Activated naive CD8-positive, alpha-beta T cell treated with anti-CD3 and anti-CD28 coated beads, Interleukin-2, amount 50 U/mL, for 16 hours (primary cell): ENCODE measurements around the gene SH3BP5L.
A peak's percentile ranks its signal among the peaks of the same experiment; 100 is the strongest.
"Not testable (repeated sequence)": the region's sequence is repeated elsewhere in the genome, so short reads cannot be mapped to it uniquely, and the experiment has no call there.

ENCODE experiments used
- DNase-seq: peaks from one replicate; pipeline ENCODE4 v3.0.0-alpha.2; 2020; ENCODE audit warnings: low read depth, low spot score

The SH3BP5L gene

DNA sequence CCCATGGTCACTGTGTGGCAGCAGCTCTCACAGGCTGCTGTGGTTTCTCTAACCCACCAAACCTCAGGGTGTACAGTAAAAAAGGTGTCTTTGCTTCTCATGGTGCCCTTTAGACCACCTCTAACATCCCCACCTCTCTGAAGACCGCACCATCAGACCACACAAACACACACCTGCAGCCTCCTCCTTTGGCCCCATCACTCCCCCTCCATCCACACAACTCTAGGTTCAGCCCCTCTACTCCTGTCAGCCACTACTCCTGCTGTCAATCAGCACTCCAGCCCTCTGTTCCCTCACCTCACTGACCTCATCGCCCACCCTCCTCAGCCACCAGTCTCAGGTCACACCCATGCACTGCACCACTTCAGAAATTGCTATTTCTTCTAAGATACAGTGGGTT, 25.7 kb upstream of the SH3BP5L start:
- no peak for DNase-seq

DNA sequence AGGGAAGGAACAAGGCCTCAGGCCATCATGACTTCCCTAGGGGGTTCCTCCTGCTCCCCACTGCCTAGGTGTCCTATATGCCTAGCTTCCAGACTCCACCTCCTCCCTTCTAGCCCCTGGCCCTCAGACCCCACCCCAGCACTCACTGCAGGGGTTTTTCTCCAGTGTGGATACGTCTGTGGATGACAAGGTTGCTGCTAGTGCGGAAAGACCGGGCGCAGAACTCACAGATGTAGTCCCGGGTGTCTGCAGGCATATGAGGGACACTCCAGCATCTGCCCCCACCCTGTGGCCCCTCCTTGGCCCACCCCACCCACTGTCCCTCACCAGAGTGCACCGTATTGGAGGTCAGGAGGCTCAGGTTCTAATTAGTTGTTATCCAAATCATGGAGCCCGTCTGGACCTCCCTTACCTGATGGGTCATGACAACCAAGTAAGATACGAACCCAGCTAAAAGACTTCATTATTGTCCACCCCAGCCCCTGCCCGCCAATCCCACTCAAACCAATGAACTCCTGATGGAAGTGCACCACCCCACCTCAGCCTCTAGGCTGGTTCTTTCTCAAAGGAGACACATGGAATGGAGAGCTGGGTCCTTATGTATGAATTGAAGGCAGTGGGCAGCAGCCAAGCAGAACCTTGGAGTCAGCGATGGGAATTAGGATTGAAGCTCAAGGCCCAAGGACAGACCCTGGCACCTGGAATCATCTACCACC, 25.0 kb upstream of the SH3BP5L start:
- no peak for DNase-seq

DNA sequence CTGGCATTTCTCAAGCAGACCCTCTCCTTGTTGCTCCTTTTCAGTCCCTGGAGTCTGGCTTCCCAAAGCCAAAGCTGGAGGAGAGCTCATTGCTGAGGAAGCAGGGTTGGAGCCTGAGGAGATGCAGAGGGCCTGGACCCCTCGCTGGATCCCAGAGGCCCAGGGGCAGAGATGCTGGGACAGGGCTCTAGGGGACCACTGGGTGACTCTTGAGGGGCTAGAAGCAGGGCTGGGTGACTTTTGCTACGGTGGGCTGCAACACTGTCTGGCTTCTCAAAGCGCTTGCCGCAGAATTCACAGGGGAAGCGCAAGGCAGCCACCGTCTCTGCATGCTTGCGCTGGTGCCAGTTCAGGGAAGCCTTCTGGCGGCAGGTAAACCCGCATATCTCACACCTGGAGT, 24.4 kb upstream of the SH3BP5L start:
- no peak for DNase-seq

DNA sequence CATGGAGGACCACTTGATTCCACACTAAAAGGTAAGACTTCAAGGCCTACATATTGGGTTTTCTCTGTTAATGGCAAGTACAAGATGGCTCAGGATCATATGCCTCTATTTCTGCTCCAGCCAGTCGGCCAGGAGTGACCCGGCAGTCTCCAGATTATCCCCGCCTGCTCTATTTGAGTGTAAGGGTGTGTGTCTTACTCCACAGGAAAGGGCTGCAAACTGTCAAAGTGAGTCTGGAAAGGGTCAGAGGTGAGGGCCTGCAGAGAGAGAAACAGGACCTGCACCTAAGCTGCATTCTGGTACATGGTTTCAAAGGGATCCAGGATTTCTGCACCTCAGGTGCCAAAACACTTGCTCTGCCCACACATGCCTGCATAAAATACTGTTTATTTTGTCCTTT, 23.9 kb upstream of the SH3BP5L start:
- DNase-seq = no peak

DNA sequence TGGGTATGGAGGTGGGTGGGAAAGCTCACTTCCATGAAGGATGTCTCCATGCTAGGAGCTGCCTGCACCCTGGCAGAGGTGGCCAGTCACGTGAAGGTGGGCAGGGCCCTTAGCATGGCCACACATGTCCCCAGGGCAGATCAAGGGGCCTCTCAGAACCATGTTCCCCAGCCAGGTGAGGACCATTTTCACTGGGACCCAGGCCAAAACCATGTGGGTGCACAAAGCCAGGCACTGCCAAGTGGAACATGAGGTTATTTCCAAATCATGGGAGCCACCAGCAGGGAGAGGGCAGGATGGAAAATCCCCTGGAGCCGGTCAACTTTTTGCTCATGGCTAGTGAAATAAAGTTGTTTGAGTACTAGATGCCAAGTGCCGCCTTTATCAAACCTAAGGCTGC, 23.4 kb upstream of the SH3BP5L start:
- DNase-seq = no peak

DNA sequence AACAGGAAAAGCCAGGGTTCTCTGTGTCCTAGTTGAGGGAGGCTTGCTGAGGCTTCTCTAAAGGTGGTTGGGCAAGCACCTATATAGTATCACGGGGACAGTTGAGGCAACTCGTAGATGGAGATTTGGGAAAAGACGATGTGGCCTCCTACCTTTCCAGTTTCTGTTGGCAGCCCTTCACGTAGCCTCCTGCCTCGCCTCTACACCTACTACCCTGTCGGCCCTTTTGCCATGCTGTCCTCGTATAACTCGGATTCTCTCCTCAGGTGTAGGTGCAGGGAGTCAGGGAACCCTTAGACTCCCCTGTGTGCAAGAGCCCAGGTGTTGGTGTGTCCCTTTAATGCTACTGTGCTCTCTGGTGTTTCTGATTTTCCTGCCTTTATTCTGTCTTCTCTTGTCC, 22.9 kb upstream of the SH3BP5L start:
- no peak for DNase-seq

DNA sequence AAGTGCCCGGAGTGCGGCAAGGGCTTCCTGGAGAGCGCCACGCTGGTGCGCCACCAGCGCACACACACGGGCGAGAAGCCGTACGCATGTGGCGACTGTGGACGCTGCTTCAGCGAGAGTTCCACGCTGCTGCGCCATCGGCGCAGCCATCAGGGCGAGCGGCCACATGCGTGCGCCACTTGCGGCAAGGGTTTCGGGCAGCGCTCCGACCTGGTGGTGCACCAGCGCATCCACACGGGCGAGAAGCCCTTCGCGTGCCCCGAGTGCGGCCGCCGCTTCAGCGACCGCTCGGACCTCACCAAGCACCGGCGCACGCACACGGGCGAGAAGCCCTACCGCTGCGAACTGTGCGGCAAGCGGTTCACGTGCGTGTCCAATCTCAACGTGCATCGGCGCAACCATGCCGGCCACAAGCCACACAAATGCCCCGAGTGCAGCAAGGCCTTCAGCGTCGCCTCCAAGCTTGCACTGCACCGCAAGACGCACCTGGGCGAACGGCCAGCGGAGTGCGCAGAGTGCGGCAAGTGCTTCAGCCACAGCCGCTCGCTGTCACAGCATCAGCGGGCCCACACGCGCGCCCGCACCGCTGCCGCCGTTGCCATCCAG, 22.3 kb upstream of the SH3BP5L start:
- DNase-seq = no peak

DNA sequence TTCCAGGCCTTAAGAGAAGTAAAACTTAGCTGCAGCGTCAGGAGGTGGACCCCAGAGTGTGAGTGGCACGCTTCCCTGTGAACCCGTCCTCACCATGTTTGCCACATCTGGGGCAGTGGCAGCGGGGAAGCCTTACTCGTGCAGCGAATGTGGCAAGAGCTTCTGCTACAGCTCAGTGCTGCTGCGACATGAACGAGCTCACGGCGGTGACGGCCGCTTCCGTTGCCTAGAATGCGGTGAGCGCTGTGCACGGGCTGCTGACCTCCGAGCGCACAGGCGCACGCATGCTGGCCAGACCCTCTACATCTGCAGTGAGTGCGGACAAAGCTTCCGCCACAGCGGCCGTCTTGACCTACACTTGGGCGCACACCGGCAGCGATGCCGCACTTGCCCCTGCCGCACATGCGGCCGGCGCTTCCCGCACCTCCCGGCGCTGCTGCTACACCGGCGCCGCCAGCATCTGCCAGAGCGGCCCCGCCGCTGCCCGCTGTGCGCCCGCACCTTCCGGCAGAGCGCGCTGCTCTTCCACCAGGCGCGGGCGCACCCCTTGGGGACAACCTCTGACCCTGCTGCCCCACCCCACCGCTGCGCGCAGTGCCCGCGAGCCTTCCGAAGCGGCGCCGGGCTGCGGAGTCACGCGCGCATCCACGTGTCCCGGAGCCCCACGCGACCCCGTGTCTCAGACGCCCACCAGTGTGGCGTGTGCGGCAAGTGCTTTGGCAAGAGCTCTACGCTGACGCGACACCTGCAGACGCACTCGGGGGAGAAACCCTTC, 21.7 kb upstream of the SH3BP5L start:
- no peak for DNase-seq

DNA sequence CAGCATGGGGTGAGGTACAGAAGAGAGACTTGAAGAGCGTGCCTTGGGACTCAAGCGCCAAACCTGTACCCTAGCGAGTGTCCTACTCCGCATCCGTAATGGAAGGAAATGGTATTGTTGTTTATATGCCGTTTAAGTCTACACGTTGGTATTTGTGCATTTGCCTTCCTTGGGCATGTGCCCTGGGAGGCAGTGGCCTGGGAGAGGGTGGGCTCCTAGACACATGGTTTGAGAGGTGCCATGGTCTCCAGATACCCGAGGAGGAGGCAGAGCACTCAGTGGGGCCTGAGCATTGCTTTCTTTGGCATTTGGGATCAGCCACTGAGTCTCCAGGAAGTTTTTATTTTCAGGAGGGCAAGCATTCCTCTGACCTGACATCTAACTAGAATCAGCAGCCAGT, 18.8 kb upstream of the SH3BP5L start:
- no peak for DNase-seq

DNA sequence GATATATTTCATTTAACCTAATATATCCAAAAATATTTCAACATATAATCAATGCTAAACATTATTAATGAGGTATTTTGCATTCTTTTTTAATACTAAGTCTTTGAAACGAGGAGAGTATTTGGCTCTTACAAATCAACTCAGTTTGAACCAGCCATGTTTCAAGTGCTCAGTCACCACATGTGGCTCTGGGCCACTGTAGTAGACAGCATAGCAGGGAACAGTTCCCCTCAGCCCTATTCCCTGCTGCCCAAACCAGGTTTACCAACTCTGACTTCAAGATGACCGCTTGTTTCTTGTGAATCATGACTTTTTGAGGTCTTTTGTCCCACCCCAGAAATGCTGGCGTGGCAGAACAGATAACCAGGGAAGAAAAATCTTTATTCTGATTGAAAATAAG, 18.0 kb upstream of the SH3BP5L start:
- DNase-seq = no peak

DNA sequence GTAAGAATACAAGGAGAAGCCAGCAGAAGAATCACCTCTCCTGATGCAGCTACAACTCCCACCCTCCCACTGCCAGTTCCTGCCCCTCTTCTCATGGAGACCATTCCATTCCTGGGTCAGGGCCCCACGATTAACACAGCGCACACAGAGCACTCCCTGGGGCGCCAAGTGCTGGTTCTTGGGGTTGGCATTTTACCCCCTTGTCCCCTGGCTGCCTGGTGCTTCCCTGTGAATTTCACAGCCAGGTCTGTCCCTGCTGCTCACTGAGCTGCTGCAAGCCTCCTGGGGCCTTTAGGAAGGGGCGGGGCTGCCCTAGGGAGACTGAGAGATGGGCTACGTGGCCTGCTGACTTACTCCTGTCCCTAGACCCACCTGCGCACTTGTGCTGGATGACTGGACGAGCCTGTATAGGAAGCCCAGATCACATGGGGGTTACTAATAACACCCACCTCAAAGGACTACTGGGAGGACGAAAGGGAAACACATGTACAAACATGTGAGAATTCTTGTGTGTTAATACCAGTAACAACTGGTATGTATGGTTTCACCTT, 17.1 kb upstream of the SH3BP5L start:
- no peak for DNase-seq

DNA sequence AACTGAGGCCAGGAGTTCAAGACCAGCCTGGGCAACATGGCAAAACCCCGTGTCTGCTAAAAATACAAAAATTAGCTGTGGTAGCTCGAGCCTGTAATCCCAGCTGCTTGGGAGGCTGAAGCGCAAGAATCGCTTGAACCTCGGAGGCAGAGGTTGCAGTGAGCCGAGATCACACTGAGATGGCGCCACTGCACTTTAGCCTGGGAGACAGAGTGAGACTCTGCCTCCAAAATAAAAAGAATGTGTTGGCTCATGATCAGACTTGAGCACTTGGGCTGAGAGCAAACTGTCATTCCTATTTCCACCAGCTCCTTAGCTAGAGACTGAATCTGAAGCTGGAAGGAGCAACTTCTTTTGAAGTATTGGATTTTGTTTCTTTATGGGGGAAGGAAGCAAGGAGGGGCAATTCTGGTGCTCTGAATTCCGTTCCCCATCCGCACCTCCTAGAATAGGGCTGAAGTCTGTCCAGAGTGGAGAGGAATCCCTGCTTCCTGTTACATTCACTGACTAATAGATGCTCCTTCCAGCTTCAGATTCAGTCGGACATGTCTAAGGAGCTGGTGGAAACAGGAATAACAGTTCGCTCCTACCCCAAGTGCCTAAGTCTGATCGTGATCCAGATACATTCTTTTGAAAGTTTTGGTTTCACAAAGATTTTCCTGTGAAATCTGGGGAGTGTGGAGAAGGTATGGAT, 16.1 kb upstream of the SH3BP5L start:
- no peak for DNase-seq

DNA sequence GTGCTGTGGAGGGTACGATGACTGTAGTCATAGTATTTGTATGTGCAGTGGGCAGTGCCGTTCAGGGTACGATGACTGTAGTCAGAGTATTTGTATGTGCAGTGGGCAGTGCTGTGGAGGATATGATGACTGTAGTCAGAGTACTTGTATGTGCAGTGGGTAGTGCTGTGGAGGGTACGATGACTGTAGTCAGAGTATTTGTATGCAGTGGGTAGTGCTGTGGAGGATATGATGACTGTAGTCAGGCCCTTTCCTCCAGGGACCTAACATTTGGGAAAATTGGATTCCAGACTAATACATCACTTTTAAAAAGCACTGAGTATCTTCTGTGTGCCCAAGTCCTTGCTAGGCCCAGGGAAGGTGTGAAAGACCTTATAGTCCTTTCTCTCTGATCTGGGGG, 15.2 kb upstream of the SH3BP5L start:
- no peak for DNase-seq

DNA sequence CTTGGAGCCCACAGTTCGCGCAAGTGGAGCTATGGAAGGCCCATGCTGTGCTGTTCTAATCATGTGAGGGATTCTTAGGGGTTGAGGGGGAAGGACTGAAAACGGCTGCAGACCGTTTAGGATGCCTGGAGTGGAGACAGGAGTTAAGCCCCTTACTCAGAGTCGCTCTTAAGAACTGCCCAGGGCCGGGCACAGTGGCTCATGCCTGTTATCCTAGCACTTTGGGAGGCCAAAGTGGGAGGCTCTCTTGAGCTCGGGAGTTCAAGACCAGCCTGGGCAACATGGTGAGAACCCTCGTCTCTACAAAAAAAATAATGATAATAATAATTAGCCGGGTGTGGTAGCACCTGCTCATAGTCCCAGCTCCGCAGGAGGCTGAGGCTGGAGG, 13.4 kb upstream of the SH3BP5L start:
- DNase-seq = no peak

DNA sequence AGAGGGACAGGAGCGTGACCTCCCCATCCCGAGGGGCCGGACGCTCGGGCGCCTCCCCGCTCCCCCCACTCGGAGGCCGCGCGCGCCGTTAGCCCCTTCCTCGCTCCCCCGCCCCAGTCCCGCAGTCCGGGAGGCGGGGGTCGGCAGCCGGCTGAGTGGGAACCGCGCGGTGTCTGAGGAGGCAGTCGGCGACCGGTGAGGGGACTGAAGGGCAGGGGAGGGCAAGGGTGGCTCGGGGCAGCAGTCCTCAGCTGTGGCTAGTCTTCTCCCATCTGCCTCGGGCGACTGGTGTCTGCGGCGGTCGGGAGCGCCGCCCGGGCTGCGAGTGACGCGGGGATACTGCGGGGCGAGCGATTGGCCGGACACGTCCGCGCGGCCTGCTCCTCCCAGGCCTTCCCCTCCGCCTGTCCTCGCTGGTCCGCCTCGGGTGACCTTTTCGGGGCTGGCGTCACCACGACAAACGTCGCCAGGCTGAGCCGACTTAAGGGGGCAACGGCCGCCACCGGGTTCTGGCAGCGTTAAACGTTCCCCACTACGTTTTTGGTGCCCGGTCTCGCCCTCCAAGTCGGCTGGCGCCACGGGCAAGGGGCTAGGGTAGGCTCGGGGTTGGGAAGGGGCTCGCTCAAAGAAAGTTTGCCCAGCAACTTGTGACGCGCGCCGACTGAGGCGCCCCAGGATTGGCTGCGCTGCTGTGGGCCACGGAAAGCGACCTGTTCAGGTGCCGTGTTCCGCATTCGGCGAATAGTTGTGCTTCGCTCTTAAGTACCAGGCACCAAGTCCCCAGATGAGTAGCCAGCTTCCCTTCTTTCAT, 12.8 kb upstream of the SH3BP5L start:
- DNase-seq = peak; percentile 59

DNA sequence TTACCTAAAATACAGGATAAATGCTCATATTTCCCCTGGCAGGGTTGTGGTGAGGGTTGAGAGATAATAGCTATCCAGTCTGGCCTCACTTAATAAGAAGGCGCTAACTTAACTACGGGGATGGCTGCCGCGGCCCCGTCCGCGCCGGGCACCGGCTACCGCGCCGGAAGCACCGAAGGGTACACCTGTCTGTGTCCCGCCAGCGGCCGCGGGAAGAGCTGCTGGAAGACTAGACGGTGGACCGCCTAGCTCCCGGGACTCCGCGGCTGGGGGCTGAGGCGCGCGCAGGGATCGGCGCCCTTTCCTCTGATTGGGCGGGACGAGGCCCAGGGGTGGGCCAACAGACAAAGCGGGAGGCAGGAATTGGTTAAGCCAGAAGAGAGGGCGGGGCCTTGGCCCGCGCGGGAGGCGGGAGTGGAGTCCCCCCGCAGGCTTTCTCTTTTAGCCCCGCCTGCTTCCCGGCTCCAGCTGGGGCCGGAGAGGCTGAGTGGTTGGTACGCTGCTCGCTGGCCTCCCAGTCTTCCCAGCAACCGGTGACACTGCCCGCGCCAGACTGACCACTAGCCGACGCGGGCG, 12.2 kb upstream of the SH3BP5L start, which contains the start of gene ZNF672:
Gene ZNF672, plus strand, starts transcription at position 444 of the 576 bp plus-strand sequence. CDS start 9,051 bp downstream, outside the sequence.
- peak; percentile 88 for DNase-seq

DNA sequence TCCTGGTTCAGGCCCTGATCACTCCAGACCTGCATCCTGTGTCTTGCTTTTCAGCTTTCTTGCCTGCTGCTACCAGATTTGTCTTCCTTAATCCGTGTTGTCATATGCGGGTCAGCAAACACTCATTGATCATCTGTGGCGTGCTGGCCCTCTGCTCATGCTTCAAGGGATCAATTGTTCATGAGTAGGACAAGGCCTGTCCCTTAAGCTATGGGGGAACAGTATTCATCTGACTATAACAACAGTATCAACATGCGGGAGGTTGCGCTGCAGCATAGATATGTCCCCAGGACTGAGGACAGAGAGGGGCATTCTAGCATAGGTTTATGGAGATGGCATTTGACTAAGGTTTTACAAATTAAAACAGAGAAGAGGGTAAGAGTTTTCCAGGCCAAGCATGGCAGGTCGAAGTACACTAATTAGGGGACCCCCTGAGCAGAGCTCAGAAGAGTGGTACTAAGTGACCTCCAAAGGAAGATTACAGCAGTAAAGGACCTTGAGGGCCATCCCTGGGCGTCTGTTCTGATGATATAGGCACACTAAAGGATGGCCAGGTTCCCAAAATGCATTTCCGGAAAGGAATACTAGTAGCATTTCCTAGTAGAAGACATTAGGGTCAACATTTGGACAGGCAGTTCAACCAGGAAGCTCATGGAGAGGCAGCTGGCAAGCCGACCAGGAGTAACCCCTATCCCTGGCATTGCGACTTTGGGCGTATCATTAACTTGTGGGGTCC, 11.5 kb upstream of the SH3BP5L start:
- no peak for DNase-seq

DNA sequence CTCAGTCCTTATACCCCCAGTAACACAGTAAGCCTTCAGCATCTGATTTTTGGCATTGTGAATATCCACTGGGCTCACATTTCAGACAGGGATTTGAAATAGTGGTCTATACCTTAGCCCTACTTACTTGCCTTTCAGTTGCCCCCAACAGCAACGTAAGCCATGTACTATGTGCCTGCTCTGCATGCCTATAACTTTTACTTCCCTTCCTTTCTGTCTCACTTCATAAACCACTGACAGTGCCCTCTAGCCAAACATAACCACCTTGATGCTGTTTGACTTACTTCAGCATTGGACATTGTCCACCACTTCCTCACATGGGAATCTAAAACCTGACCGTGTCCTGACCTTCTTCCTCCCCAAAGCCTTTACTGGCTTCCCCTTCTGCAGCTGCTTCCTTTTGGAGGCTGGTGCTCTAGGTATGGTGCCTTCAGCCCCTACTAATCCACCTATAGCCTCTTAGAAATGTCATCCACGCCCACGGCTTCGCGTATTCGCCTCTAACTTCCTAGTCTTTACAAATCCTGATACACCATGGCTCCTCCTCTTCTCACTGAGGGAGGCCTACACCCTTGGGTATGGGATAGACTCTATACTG, 8.7 kb upstream of the SH3BP5L start:
- DNase-seq = no peak

DNA sequence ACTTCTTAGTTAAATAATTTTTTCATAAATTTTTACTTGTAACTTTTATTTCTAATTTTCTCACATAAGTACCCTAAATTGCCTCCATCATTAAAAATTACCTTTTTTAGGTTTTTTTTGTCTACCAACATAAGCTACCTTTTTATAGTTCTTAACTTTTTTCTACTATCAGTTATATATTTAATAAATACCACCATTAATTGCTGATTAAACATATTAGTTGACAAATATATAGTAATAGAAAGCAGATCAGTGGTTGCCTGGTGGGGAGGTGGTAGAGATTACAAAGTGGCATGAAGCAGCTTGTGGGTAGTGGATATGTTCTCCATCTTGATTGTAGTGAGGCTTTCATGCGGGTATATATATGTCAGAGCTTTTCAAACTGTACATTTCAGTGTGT, 6.1 kb upstream of the SH3BP5L start:
- DNase-seq = no peak

DNA sequence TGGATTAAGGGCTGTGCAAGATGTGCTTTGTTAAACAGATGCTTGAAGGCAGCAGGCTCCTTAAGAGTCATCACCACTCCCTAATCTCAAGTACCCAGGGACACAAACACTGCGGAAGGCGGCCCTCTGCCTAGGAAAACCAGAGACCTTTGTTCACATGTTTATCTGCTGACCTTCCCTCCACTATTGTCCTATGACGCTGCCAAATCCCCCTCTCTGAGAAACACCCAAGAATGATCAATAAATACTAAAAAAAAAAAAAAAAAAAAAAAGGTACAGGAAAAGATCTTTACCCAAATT, 5.0 kb upstream of the SH3BP5L start:
- DNase-seq = not testable (repeated sequence)
